Esophagus muscularis mucosa (tissue), 4 donors: ENCODE results near the gene CABP4. TPM values are rescaled to one million over a fixed set of nuclear protein-coding genes. Genes with fewer than 3 reads are reported as not detected.

Experiments
- DNase-seq: peaks from one replicate; pipeline ENCODE4 v3.0.0-alpha.2; 2017; ENCODE audit errors: extremely low spot score
- H3K27ac ChIP-seq, 4 donors: fragments of 200-600 bp; sonication (generic); replicated peaks in 1 of 4; 1 replicate in 3 of 4; 2 replicates in 1 of 4; pipeline ENCODE4 v1.5.1; 2016 to 2019; ENCODE audit warnings: mild to moderate bottlenecking in 1 of 4
- H3K27me3 ChIP-seq, 4 donors: fragments of 200-600 bp; sonication (generic); one replicate each; pipeline versions ENCODE4 v1.5.1 to v1.6.0; 2016 to 2019
- H3K36me3 ChIP-seq, 4 donors: fragments of 200-600 bp; sonication (generic); one replicate each; pipeline ENCODE4 v1.5.1; 2016 to 2019
- H3K4me1 ChIP-seq, 4 donors: fragments of 200-600 bp; sonication (generic); one replicate each; pipeline ENCODE4 v1.5.1; 2016 to 2019
- H3K4me3 ChIP-seq, 4 donors: fragments of 200-600 bp; sonication (generic); 1 replicate in 2 of 4; 2 replicates in 2 of 4; pipeline ENCODE4 v1.5.1; 2016 to 2019; ENCODE audit warnings: mild to moderate bottlenecking in 4 of 4, moderate library complexity in 1 of 4
- H3K9me3 ChIP-seq, 4 donors: fragments of 200-600 bp; sonication (generic); 1 replicate in 3 of 4; 2 replicates in 1 of 4; pipeline ENCODE4 v1.5.1; 2016 to 2019
- EP300 ChIP-seq: sonication (generic); formaldehyde crosslinking; IDR thresholded peaks from one replicate; pipeline ENCODE4 v1.6.1; 2017; ENCODE audit warnings: antibody characterized with exemption
- POLR2A ChIP-seq: fragments of 450-650 bp; IDR thresholded peaks from one replicate; pipeline ENCODE4 v1.6.1; 2017; ENCODE audit warnings: antibody characterized with exemption, moderate library complexity, mild to moderate bottlenecking, low read depth
- POLR2AphosphoS5 ChIP-seq, 2 donors: sonication (generic); formaldehyde crosslinking; IDR thresholded peaks; one replicate each; pipeline ENCODE4 v1.6.1; 2017; ENCODE audit warnings: antibody characterized with exemption in 2 of 2
- WGBS: methylation state at CpG from one replicate; pipeline ENCODE4 v1.1.5; 2018; 5-methylcytosine and 5-hydroxymethylcytosine counted together
- intact Hi-C: fragments of 100-400 bp; cut with DNase I; formaldehyde crosslinking; loops from one replicate; pipeline ENCODE4 v1.15.1; 2023
- total RNA-seq, 4 donors: library from RNA; depleted of rRNA; stranded (reverse); fragments of >200 nt; gene quantifications; one replicate each; pipeline versions ENCODE4 v1.1.0 to v1.2.1, GENCODE V29; 2016
- TF ChIP-seq, protein P1 (sequence below), 3 experiments: fragments of 200-600 bp in 2 of 3; fragments of 450-650 bp in 1 of 3; sonication (generic) in 2 of 3; IDR thresholded peaks; one replicate each; pipeline ENCODE4 v1.5.1; 2017 to 2019; ENCODE audit warnings: antibody characterized with exemption in 3 of 3, mild to moderate bottlenecking in 2 of 3, moderate library complexity in 1 of 3

The CABP4 gene
- total RNA-seq, 4 donors from 2014 or later, result 0.50 to 2.9 (median 1.5) TPM

DNA sequence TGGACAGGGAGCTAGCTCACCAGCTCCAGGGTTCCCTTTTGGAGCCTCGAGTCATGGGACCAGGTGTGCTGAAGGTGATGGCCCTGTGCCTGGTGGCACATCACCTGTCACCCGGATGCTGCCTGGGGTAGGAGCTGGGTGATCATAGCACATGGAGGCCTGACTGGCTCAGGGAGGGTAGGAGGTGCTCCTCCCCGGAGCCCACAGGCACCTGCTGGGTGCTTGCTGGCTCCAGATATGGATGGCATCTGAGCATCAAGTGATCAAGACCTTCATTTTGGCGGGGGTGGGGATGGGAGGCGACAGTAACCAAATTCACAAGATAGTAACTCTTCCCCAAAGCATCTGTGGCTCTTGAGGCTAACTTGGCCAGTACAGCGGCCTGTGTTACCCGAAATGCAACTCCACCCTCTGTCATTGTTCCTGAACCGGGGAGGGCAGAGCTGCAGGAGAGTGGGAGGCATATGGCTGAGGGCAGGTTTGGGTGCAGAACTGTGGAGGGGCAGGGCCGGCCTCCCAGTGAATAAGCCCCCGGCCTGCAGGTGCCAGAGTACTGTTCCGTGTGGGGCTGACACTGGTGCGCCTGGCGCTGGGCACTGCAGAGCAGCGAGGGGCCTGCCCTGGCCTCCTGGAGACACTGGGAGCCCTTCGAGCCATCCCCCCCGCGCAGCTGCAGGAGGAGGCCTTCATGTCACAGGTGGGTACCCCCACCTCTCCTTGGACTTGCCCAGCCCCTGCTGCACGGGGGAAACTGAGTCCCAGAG lies 46.5 kb upstream of the CABP4 start:
- TF ChIP-seq EP300, result no peak
- TF ChIP-seq POLR2AphosphoS5 (IDR thresholded peaks at IDR 0.05), result no peak
- TF ChIP-seq, protein P1, sequence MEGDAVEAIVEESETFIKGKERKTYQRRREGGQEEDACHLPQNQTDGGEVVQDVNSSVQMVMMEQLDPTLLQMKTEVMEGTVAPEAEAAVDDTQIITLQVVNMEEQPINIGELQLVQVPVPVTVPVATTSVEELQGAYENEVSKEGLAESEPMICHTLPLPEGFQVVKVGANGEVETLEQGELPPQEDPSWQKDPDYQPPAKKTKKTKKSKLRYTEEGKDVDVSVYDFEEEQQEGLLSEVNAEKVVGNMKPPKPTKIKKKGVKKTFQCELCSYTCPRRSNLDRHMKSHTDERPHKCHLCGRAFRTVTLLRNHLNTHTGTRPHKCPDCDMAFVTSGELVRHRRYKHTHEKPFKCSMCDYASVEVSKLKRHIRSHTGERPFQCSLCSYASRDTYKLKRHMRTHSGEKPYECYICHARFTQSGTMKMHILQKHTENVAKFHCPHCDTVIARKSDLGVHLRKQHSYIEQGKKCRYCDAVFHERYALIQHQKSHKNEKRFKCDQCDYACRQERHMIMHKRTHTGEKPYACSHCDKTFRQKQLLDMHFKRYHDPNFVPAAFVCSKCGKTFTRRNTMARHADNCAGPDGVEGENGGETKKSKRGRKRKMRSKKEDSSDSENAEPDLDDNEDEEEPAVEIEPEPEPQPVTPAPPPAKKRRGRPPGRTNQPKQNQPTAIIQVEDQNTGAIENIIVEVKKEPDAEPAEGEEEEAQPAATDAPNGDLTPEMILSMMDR (IDR thresholded peaks at IDR 0.05), result no peak
- TF ChIP-seq POLR2A, result no peak
- WGBS, result 76% methylated on average over 6 of the region's 18 CpGs
- H3K9me3 ChIP-seq, result no peaks in the 10 kb centered on the region
- no peak overlapping the region for H3K4me3 ChIP-seq
- peaks cover 0 to 90% (median 10%) of the 10 kb centered on the region in 4 donors for H3K27me3 ChIP-seq
- no peak overlapping the region for H3K27ac ChIP-seq
- peaks cover 0 to 23% (median 12%) of the 10 kb centered on the region in 4 donors for H3K4me1 ChIP-seq
- no peaks in the 10 kb centered on the region for H3K36me3 ChIP-seq
- intact Hi-C loops, result no loop called here
- no peak for DNase-seq

DNA sequence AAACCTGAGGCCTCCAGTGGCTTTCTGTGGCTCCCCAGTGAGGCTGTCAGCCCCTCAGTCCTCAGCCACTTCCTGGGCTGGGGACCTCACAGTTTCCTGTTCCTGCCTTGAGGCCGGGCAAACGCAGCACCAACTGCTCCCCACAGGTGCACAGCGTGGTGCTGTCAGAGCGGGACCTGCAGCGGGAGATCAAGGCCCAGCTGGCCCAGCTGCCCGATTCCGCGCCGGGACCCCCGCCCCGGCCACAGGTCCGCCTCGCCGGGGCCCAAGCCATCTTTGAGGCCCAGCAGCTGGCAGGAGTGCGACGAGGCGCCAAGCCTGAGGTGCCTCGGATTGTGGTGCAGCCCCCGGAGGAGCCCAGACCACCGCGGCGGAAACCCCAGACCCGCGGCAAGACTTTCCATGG lies 45.9 kb upstream of the CABP4 start:
- DNase-seq, result no peak
- TF ChIP-seq EP300 (no peak), POLR2A (no peak), POLR2AphosphoS5 (IDR thresholded peaks at IDR 0.05) (no peak)
- TF ChIP-seq, protein P1 (IDR thresholded peaks at IDR 0.05), result no peak
- peaks cover 0 to 20% (median 10%) of the 10 kb centered on the region in 4 donors for H3K4me1 ChIP-seq
- H3K9me3 ChIP-seq, result no peaks in the 10 kb centered on the region
- H3K4me3 ChIP-seq, result peak overlapping the region in 1 of 4 donors; percentile 9
- WGBS, result 47% methylated on average over 10 of the region's 24 CpGs
- no peak overlapping the region for H3K27ac ChIP-seq
- H3K27me3 ChIP-seq, result peaks cover 0 to 84% (median 10%) of the 10 kb centered on the region in 4 donors
- intact Hi-C loops, result no loop called here
- H3K36me3 ChIP-seq, result no peaks in the 10 kb centered on the region

DNA sequence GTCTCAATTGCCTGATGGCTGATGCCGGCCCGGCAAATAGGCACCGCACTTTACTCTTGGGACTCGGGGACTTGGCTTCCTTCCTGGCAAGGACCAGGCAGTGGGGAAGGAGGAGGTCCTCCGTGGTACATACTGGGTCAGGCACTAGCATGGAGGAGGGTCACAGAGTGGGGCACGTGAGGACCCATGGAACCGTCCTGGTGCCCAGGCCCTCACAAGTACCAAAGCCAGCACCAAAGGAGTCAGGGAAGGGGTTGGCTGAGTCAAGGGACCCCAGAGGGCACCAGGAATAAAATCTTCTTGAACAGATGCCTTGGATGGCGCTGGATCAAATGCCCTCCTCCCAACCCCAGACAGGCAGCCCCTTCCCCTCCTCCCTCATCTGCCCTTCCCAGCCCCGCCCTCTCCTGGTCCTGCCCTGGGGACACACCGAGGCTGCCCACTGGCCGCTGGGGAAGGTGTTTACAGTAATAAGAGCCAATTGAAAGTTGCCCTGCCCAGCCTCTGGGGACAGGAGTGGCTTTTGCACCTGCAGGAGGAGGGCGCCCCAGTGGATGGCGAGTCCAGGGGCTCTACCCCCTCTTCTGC lies 45.3 kb upstream of the CABP4 start:
- Histone ChIP-seq H3K27me3 (peaks cover 0 to 80% (median 10%) of the 10 kb centered on the region in 4 donors), H3K36me3 (no peaks in the 10 kb centered on the region), H3K4me1 (peaks cover 0 to 22% (median 12%) of the 10 kb centered on the region in 4 donors), H3K4me3 (peak overlapping the region in 1 of 4 donors; percentile 9), H3K9me3 (no peaks in the 10 kb centered on the region), H3K27ac (no peak overlapping the region)
- intact Hi-C loops, result no loop called here
- no peak for DNase-seq
- 38% methylated on average over 8 of the region's 13 CpGs for WGBS
- TF ChIP-seq, protein P1 (IDR thresholded peaks at IDR 0.05), result no peak

DNA sequence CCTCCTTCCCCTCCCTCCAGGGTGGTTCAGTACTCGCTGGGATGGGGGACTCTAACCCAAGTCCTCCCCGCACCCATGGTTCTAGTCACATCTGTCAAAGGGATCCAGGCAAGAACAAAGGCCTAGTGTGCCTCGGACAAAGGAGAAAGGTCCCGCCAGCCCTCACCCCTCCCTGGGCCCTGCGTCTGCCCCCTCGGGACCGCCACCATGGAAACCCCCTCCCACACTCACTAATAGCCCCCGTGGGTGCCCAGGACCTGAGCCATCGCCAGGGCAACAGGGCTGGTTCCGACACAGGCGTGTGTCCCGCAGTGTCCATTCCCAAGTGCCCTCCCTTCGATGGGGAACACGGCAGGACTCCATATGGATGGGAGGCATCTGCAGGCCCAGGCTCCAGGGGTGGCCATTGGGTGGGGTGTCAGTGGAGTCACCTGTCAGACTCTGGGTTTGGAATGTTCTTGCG lies 44.8 kb upstream of the CABP4 start:
- TF ChIP-seq, protein P1 (IDR thresholded peaks at IDR 0.05), result no peak
- TF ChIP-seq POLR2A, result no peak
- no peak for TF ChIP-seq POLR2AphosphoS5 (IDR thresholded peaks at IDR 0.05)
- TF ChIP-seq EP300, result no peak
- WGBS, result no CpG with 5 or more reads among the region's 15 CpGs
- intact Hi-C loops, result no loop called here
- Histone ChIP-seq H3K4me3 (no peak overlapping the region), H3K9me3 (no peaks in the 10 kb centered on the region), H3K4me1 (peaks cover 5 to 28% (median 18%) of the 10 kb centered on the region in 4 donors), H3K36me3 (no peaks in the 10 kb centered on the region), H3K27me3 (peaks cover 0 to 79% (median 10%) of the 10 kb centered on the region in 4 donors), H3K27ac (no peak overlapping the region)
- no peak for DNase-seq
